Measurements from ENCODE around the gene CYP2D6. TPM values are rescaled to one million over a fixed set of nuclear protein-coding genes. Genes with fewer than 3 reads are reported as not detected.
A peak's percentile ranks its signal among the peaks of the same experiment; 100 is the strongest.
"Not testable (repeated sequence)": the region's sequence is repeated elsewhere in the genome, so short reads cannot be mapped to it uniquely, and the experiment has no call there.

The CYP2D6 gene
- total RNA-seq, 1 donor from 2014 or later: 2.7 TPM

GRCh38 chr22:42134100-42135020 is 3.8 kb upstream of the CYP2D6 start:
- DNase-seq (ENCODE audit: low spot score): no peak

DNA sequence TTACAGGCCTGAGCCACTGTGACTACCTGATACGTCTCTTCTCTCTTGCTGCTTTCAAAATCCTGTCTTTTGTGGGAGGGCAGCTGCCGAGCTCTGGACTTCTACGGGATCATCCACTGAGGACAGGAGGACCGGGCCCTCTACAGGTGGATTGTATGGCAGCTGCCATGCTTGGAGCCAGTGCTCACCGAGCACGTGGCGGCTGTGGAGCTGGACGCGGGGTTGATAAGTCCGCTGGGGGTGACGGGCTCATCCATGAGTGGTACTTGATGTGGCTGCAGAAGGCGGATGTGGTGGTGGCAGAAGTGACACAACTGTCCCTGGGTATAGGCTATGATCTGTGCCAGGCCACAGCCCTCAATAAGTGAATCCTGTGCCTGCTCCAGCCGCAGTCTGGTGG is 1.8 kb upstream of the CYP2D6 start:
- no peak for DNase-seq (ENCODE audit: low spot score)

DNA sequence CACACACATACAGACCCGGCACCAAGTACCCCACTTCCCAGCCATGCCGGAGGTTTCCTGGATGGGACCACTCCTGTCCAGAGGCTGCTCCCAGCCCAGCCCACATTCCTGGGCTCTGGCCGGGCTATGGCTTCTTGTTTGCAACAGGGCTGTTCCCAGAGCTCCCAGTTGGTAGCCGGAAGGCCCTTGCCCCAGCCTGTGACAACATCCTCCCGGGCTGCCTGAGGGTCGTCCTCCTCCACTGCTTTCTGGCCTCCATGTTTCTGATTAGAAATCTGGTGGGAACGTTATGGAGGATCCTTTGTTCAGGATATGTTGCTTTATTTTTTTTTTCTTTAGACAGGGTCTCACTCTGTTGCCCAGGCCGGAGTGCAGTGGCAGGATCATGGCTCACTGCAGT is 952 bp upstream of the CYP2D6 start:
- DNase-seq (ENCODE audit: low spot score): no peak

GRCh38 chr22:42130182-42130581 is 428 bp downstream of the CYP2D6 start:
- DNase-seq (ENCODE audit: low spot score): not testable (repeated sequence)

DNA sequence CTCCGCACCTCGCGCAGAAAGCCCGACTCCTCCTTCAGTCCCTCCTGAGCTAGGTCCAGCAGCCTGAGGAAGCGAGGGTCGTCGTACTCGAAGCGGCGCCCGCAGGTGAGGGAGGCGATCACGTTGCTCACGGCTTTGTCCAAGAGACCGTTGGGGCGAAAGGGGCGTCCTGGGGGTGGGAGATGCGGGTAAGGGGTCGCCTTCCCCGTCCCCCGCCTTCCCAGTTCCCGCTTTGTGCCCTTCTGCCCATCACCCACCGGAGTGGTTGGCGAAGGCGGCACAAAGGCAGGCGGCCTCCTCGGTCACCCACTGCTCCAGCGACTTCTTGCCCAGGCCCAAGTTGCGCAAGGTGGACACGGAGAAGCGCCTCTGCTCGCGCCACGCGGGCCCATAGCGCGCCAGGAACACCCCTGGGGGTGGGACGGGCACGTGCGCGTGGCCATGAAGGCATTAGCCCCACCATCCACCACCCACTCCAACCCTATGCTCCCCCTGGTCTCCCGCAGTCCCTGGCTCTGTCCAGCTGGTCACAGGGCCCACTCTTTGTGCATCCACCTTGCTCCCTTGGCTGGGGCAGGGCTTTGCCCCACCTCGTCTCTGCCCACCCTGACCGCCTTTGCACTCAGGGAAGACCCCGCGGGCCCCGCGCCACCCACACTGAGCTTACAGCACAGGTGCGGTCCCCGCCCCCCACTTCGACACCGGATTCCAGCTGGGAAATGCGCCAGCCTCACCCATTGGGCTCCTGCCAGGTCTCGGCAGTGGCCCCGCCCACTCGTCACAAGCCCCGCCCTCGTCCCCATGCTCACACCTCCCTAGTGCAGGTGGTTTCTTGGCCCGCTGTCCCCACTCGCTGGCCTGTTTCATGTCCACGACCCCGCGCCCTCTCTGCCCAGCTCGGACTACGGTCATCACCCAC is 1.6 kb downstream of the CYP2D6 start:
- peak; percentile 56 for DNase-seq (ENCODE audit: low spot score)

GRCh38 chr22:42128007-42128406 is 2.6 kb downstream of the CYP2D6 start:
- DNase-seq (ENCODE audit: low spot score): not testable (repeated sequence)

DNA sequence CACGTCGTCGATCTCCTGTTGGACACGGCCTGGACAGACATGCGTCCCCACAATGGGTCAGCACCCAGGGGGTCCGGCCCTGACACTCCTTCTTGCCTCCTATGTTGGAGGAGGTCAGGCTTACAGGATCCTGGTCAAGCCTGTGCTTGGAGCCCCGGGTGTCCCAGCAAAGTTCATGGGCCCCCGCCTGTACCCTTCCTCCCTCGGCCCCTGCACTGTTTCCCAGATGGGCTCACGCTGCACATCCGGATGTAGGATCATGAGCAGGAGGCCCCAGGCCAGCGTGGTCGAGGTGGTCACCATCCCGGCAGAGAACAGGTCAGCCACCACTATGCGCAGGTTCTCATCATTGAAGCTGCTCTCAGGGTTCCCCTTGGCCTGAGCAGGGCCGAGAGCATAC is 3.0 kb downstream of the CYP2D6 start:
- DNase-seq (ENCODE audit: low spot score): no peak

DNA sequence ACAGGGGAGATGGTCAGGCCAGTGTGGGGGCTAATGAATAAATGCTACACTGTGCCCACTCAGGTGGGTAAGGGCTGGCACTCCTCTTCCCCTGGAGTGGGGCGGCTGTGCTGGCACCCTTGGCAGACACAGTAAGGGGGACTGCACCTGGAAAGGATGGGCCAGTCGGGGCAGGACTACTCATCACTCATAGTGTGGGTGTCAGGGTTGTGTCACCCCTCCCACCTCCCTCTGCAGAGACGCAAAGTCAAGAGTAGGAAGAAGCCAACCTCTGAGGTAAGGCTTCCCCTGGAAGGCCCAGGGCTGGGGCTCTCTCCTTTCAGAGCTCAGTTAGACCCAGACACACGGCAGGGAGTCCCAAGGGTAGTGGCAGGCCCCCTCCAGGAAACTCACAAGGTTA is 7.1 kb downstream of the CYP2D6 start:
- not testable (repeated sequence) for DNase-seq (ENCODE audit: low spot score)

- not testable (repeated sequence) for DNase-seq (ENCODE audit: low spot score)
Observed at GRCh38 chr22:42120231-42121021, 10.2 kb downstream of the CYP2D6 start.

GRCh38 chr22:42116848-42117424 is 13.7 kb downstream of the CYP2D6 start:
- no peak for DNase-seq (ENCODE audit: low spot score)

- DNase-seq (ENCODE audit: low spot score): not testable (repeated sequence)
Observed at GRCh38 chr22:42115420-42115830, 15.2 kb downstream of the CYP2D6 start.

DNA sequence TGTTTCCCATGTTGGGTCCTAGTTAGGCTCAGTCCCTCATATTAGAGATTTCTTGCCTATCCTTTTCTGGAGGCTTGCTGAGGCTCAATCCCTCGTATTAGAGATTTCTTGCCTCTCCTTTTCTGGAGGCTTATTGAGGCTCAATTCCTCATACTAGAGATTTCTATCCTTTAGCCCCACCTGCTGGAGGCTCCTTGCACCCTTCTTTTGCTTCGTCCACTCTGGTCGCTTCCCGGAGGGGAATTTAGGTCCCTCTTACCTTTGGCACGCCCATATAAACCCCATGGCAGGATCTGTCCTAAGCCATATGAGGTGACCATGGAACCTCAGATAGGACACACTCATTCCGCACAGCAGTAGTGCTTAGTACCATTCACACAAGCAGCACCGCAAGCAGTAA is 15.9 kb downstream of the CYP2D6 start:
- no peak for DNase-seq (ENCODE audit: low spot score)

DNA sequence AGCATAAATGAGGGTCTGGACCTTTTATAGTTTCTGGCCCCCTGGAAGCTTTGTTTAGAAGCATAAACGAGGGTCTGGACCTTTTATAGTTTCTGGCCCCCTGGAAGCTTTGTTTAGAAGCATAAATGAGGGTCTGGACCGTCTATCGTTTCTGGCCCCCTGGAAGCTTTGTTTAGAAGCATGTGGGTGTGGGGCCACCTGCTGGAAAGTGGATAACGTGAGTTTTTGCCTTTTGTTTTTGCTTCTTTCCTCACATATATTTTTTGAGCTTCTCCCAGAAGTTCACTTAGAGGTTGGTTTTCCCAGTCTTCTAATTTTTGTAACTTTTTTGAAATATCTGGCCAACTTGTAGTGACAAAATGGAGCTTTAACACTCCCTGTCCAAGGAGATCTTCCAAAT is 17.8 kb downstream of the CYP2D6 start:
- not testable (repeated sequence) for DNase-seq (ENCODE audit: low spot score)

DNA sequence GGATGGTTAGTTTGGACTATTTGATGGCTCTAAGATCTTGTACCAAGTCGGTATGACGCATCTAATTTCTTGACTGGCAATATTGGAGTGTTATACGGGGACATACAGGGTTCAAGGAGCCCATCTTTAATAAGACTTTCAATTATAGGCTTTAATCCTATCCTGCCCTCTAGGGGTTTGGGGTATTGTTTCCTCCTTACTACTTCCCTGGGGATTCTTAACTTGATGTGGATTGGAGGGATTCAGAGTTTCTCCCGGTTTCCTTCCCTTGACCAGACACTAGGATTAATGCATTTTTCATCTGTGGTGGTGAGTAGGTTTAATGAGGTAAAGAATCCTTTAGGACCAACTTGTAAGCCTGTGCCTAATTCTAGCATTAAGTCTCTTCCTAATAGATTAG is 18.8 kb downstream of the CYP2D6 start:
- DNase-seq (ENCODE audit: low spot score): no peak

- no peak for DNase-seq (ENCODE audit: low spot score)
Observed at GRCh38 chr22:42108848-42109247, 21.8 kb downstream of the CYP2D6 start.

GRCh38 chr22:42104332-42104860 is 26.2 kb downstream of the CYP2D6 start:
- not testable (repeated sequence) for DNase-seq (ENCODE audit: low spot score)

- no peak for DNase-seq (ENCODE audit: low spot score)
Observed at GRCh38 chr22:42101199-42101598, 29.4 kb downstream of the CYP2D6 start.

DNA sequence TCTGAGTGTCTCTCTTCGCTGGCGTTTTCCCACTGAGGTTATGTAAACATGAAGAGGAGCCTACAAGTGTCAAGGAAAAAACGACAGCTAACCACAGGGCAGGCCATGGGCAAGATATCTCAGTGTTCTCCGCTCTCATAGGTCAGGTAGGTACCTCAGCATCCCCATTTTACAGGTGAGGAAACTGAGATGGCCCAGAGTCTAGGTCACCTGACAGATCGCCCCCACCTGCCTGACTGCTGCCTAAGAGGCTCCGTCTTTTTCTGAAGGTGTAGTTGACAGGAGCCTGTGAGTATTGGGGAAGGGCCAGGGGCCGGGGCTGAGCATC is 39.2 kb downstream of the CYP2D6 start:
- DNase-seq (ENCODE audit: low spot score): no peak

DNA sequence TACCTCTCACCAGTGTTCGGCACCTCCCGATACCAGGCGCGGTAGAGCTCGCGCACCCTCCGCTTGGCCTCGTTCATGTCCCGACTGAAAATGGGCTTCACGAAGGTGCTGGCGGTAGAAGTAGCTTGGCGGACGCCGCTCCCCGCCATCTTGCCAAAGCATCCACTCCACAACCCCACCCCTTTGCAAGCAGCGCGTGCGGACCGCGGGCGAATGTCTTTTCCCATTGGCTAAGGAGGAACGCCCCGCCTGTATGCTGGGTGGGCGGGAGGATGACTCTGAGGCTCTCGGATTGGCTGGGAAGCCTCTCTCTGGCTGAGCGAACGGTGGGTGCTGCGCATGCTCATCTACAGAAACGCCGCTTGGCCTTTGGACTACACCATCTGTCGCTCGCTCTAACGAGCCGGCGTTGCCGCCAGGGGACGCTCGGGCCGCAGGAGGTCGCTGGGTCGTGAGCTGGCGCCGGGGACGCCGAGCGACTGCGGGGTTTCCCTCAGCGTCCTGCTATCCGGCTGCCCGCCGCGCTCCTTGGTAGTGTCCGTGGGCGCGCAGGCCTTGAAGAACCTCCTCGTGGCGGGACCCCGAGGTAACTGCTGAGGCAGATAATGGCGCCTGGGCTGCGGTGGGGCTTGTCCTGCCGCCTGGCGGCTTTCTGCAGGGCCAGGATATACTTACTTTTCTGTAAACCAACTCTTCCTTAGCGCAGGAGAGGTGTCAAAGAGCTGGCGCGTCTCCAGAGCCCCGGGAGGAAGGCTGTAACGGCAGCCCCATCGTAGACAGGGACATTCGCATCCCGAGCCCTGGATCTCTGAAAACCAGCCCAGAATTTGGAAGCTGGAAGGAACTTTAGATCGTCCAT is 39.8 kb downstream of the CYP2D6 start, which contains the start of gene NDUFA6:
NDUFA6 (minus strand) TSS at position 177 of the 859 bp plus-strand sequence; CDS start at position 149, 28 bp downstream.
- peak; percentile 100 for DNase-seq (ENCODE audit: low spot score)

DNA sequence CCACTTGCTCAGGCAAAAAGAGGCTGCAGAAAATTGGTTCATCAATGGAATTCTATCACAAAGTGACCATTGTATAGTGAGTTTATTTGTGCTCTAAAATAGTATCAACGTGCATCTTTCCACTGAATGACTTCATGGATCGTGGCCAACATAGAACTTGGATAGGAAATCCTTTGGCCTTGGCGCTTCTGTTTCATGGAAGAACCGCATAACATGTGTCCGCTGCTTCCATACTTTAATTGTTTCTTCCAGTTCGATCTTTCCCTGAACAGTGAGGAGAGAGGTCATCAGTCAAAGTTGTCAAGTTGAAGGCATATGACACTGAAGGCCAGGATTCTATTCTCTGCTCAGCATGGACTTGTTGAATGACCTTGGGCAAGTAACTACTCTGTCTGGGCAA is 44.6 kb downstream of the CYP2D6 start:
- DNase-seq (ENCODE audit: low spot score): no peak
